D721Med (cell line): ENCODE data around the gene CARD10.

Source experiments
- DNase-seq: peaks from one replicate; pipeline ENCODE4 v3.0.0; 2011; ENCODE audit warnings: low spot score; ENCODE audit not compliant: insufficient read length
- FAIRE-seq: peaks from 2 replicates; lab custom pipeline; 2011; peaks lifted over from hg19 to GRCh38; lab: Jason Lieb, UNC
- CTCF ChIP-seq: IDR thresholded peaks from 2 replicates; pipeline ENCODE4 v1.5.1; 2012; ENCODE audit warnings: mild to moderate bottlenecking, control low read depth; ENCODE audit not compliant: insufficient read depth; ENCODE audit errors: missing control alignments

Gene CARD10

GRCh38 chr22:37440875-37441274, 78.3 kb downstream of the CARD10 start:
- FAIRE-seq (no peak), DNase-seq (no peak)
- no peak for TF ChIP-seq CTCF
